ENCODE measurements around the gene PTPRF. TPM values are rescaled to one million over a fixed set of nuclear protein-coding genes. Genes with fewer than 3 reads are reported as not detected.

The PTPRF gene
- total RNA-seq, 2 experiments from 2014 or later, result 3.8 to 4.5 TPM

GRCh38 chr1:43539726-43540434 is 9.2 kb downstream of the PTPRF start:
- H3K9me3 Mint-ChIP-seq, result no peaks in the 10 kb centered on the region
- H3K4me3 Mint-ChIP-seq, result no peak overlapping the region
- ChIA-PET POLR2A (no interaction called here), CTCF (no interaction called here)
- H3K27me3 Mint-ChIP-seq, result no peaks in the 10 kb centered on the region
- TF ChIP-seq, protein P1, sequence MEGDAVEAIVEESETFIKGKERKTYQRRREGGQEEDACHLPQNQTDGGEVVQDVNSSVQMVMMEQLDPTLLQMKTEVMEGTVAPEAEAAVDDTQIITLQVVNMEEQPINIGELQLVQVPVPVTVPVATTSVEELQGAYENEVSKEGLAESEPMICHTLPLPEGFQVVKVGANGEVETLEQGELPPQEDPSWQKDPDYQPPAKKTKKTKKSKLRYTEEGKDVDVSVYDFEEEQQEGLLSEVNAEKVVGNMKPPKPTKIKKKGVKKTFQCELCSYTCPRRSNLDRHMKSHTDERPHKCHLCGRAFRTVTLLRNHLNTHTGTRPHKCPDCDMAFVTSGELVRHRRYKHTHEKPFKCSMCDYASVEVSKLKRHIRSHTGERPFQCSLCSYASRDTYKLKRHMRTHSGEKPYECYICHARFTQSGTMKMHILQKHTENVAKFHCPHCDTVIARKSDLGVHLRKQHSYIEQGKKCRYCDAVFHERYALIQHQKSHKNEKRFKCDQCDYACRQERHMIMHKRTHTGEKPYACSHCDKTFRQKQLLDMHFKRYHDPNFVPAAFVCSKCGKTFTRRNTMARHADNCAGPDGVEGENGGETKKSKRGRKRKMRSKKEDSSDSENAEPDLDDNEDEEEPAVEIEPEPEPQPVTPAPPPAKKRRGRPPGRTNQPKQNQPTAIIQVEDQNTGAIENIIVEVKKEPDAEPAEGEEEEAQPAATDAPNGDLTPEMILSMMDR (IDR thresholded peaks at IDR 0.05), result no peak
- H3K36me3 Mint-ChIP-seq (ENCODE audit: low read depth), result no peaks in the 10 kb centered on the region
- intact Hi-C loops (cut with micrococcal nuclease), result no loop called here
- no peak for DNase-seq
- ATAC-seq, result no peak
- H3K4me1 Mint-ChIP-seq (ENCODE audit: low read depth), result peaks cover 10% of the 10 kb centered on the region
- no peak overlapping the region for H3K27ac Mint-ChIP-seq

DNA sequence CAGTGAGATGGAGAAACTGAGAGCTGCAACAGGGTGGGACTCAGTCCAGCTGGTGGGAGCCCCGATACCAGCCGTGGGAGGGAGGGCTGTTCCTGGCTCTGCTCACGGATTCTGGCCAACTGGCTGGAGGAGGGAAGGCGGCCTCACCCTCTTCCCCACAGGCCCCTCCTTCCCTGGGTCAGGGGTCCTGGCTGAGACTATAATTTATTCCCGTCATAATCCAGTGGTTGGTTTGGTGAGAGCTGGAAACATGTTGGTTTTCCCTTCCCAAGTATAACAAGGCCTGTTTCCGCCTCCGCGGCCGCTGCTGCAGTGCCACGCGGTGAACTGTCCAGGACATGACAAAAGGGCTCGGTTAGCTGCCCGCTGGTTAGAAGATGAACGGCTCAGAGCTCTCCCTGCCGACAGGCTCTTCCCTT is 10.0 kb downstream of the PTPRF start:
- DNase-seq (no peak), ATAC-seq (no peak)
- intact Hi-C loops (cut with micrococcal nuclease), result no loop called here
- Mint-ChIP-seq H3K36me3 (ENCODE audit: low read depth) (no peaks in the 10 kb centered on the region), H3K4me1 (ENCODE audit: low read depth) (peaks cover 10% of the 10 kb centered on the region), H3K4me3 (no peak overlapping the region), H3K27me3 (no peaks in the 10 kb centered on the region), H3K9me3 (no peaks in the 10 kb centered on the region), H3K27ac (no peak overlapping the region)
- ChIA-PET POLR2A (no interaction called here), CTCF (no interaction called here)
- TF ChIP-seq, protein P1 (IDR thresholded peaks at IDR 0.05), result no peak

GRCh38 chr1:43541141-43541540 is 10.5 kb downstream of the PTPRF start:
- TF ChIP-seq, protein P1 (IDR thresholded peaks at IDR 0.05), result no peak
- no peaks in the 10 kb centered on the region for H3K36me3 Mint-ChIP-seq (ENCODE audit: low read depth)
- no peak overlapping the region for H3K27ac Mint-ChIP-seq
- DNase-seq (no peak), ATAC-seq (no peak)
- no peak overlapping the region for H3K4me3 Mint-ChIP-seq
- ChIA-PET CTCF (interaction anchor here (1.7 kb wide), 1 partner anchor 12 kb away, joined by 6 read pairs; no protein-coding TSS in a partner anchor), POLR2A (no interaction called here)
- H3K27me3 Mint-ChIP-seq, result no peaks in the 10 kb centered on the region
- intact Hi-C loops (cut with micrococcal nuclease), result no loop called here
- peaks cover 10% of the 10 kb centered on the region for H3K4me1 Mint-ChIP-seq (ENCODE audit: low read depth)
- H3K9me3 Mint-ChIP-seq, result no peaks in the 10 kb centered on the region

- Mint-ChIP-seq H3K27me3 (no peaks in the 10 kb centered on the region), H3K9me3 (no peaks in the 10 kb centered on the region), H3K4me3 (no peak overlapping the region), H3K4me1 (ENCODE audit: low read depth) (peaks cover 10% of the 10 kb centered on the region), H3K27ac (no peak overlapping the region), H3K36me3 (ENCODE audit: low read depth) (no peaks in the 10 kb centered on the region)
- ATAC-seq (no peak), DNase-seq (no peak)
- ChIA-PET CTCF (interaction anchor here (1.0 to 1.7 kb wide), 3 partner anchors 12 to 393 kb away, joined by 3 to 6 read pairs (median 3); no protein-coding TSS in a partner anchor), POLR2A (no interaction called here)
- TF ChIP-seq, protein P1 (IDR thresholded peaks at IDR 0.05), result no peak
- intact Hi-C loops (cut with micrococcal nuclease), result no loop called here
Measured at GRCh38 chr1:43541721-43542401, 11.2 kb downstream of the PTPRF start.
